Measurements from ENCODE around the gene AKAP12. TPM values are rescaled to one million over a fixed set of nuclear protein-coding genes. Genes with fewer than 3 reads are reported as not detected.

Gene AKAP12, protein sequence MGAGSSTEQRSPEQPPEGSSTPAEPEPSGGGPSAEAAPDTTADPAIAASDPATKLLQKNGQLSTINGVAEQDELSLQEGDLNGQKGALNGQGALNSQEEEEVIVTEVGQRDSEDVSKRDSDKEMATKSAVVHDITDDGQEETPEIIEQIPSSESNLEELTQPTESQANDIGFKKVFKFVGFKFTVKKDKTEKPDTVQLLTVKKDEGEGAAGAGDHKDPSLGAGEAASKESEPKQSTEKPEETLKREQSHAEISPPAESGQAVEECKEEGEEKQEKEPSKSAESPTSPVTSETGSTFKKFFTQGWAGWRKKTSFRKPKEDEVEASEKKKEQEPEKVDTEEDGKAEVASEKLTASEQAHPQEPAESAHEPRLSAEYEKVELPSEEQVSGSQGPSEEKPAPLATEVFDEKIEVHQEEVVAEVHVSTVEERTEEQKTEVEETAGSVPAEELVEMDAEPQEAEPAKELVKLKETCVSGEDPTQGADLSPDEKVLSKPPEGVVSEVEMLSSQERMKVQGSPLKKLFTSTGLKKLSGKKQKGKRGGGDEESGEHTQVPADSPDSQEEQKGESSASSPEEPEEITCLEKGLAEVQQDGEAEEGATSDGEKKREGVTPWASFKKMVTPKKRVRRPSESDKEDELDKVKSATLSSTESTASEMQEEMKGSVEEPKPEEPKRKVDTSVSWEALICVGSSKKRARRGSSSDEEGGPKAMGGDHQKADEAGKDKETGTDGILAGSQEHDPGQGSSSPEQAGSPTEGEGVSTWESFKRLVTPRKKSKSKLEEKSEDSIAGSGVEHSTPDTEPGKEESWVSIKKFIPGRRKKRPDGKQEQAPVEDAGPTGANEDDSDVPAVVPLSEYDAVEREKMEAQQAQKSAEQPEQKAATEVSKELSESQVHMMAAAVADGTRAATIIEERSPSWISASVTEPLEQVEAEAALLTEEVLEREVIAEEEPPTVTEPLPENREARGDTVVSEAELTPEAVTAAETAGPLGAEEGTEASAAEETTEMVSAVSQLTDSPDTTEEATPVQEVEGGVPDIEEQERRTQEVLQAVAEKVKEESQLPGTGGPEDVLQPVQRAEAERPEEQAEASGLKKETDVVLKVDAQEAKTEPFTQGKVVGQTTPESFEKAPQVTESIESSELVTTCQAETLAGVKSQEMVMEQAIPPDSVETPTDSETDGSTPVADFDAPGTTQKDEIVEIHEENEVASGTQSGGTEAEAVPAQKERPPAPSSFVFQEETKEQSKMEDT (N-terminal part only)
- total RNA-seq = 379 and 460 TPM in 2 replicates

DNA sequence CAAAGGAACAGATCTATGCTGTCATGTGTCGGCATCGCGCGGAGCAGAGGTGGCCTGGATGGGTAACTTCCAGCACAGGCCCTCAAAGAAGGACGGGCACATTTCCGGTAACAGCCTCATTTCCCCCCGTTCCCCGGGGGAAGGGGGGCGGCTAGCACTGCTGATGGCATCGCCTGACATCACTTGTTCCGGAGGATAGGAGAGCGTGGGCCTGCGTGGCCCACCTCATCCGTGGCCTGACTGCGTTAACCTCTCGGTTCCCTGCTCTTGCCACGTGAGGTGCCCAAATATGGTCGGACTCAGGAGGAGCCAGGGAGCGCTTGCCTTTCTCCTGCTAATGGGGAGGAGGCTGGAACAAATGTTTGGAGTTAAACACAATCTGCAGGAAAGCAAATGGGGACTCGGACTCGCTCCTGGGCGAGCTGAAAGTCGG, at the start of gene AKAP12:
Gene AKAP12 (plus strand): TSS at position 365 of the 433 bp plus-strand sequence. CDS start 596 bp downstream, outside the sequence.

DNA sequence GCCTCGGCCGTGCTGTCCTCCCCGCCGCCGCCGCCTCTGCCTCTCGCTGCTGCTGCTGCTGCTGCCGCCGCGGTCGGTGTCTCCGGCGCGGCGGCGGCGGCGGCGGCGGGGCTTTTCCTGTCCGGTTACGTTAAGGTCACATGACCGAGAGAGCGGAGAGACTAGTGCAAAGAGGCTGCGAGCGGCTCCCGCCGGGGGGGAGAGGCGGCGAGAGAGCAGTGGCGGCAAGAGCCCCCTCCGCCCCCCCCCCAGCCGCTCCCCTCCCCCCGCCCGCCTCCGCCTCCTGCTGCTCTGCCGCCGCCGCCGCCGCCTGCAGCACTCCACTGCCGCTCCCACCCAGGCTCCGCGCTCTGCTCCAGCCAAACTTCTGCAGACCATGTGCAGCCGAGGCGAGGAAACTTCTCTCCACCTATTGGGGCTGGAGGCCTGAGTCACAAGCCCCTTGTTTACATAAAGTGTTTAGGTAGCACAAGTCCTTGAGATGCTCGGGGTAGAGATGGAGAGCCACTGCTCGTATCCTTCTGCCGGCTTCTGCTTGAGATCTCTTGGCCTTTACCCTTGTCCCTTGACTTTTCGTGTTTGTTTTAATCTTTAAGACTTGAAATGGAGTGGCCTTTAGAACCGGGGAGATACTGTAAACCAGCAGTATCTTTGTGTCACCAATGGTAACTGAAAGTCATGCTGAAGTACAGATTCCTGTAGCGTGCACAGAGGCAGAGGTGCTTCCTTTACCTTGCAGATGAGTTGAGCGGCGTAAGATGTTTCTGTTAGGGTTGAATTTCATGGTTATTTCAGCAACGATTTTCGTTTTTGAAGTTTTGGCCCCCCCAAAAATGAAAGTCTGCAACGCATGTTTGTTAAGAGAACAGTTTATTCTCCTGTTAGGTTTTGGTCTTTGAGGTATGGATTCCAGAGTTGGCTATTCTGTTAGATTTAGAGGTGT, 152.0 kb downstream of the AKAP12 start, which contains the start of gene ZBTB2:
Gene ZBTB2 (minus strand): TSS at position 89 of the 943 bp plus-strand sequence. CDS start 17,922 bp downstream, outside the sequence.

Small RNAs within 50 kb of the gene (small RNA-seq; reads per million reads assigned to genes)
- not detected for gene RF00019
- not detected for gene RNU6-1247P
- gene RNU6-300P = not detected
- 0.56 reads per million for gene RNY4P20

Other genes starting within 250 kb of the AKAP12 start
- gene ZBTB2, start 151.6 kb downstream of the AKAP12 start, total RNA-seq = 10.5 and 15.2 TPM in 2 replicates
- gene RMND1, start 212.2 kb downstream of the AKAP12 start, total RNA-seq = 33.3 and 38.7 TPM in 2 replicates

Measured in thoracic aorta endothelial cell (primary cell).